Measurements from ENCODE around the gene AMN.

GRCh38 chr14:102975662-102976061 is 53.2 kb downstream of the AMN start:
- TF ChIP-seq, protein P1, sequence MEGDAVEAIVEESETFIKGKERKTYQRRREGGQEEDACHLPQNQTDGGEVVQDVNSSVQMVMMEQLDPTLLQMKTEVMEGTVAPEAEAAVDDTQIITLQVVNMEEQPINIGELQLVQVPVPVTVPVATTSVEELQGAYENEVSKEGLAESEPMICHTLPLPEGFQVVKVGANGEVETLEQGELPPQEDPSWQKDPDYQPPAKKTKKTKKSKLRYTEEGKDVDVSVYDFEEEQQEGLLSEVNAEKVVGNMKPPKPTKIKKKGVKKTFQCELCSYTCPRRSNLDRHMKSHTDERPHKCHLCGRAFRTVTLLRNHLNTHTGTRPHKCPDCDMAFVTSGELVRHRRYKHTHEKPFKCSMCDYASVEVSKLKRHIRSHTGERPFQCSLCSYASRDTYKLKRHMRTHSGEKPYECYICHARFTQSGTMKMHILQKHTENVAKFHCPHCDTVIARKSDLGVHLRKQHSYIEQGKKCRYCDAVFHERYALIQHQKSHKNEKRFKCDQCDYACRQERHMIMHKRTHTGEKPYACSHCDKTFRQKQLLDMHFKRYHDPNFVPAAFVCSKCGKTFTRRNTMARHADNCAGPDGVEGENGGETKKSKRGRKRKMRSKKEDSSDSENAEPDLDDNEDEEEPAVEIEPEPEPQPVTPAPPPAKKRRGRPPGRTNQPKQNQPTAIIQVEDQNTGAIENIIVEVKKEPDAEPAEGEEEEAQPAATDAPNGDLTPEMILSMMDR (IDR thresholded peaks at IDR 0.05; ENCODE audit: low read depth, low read length): no peak
- TF ChIP-seq, protein P2, sequence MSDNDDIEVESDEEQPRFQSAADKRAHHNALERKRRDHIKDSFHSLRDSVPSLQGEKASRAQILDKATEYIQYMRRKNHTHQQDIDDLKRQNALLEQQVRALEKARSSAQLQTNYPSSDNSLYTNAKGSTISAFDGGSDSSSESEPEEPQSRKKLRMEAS (IDR thresholded peaks at IDR 0.05; ENCODE audit: low read depth, low read length): no peak
